ENCODE measurements around the gene PACSIN1.

DNA sequence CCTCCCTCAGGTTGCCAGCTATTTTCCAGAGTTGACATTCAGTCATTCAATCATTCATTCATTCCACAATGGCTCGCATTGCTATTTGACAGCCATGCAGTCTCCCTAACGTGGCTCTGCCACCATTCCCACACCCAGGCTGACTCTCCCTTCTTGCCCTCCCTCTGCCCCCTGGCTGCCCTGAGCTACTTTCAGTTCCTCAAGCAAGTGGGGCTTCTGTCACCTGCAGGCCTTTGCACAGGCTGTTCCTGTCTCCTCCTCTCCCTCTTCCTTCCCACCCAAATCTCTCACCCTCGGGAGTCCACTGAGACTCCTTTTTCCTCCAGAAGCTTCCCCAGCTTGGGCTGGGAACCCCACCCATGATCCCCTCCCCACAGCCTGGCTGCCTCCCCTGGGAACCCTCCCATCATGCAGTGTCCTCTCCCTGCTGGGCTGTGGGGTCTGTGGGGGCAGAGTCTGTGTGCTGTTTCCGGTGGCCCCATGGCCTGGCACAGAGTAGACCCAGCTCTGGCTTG, 2.6 kb downstream of the PACSIN1 start:
- TF ChIP-seq POLR2AphosphoS5 (IDR thresholded peaks at IDR 0.05; ENCODE audit: borderline replicate concordance, low read depth, low read length) (no peak), EZH2 (IDR thresholded peaks at IDR 0.05) (no peak), FOXP2 (optimal IDR thresholded peaks at IDR 0.05; ENCODE audit: control extremely low read depth, extremely low read length, insufficient read depth) (no peak)

Data from SK-N-MC (cell line).